GM18868 (cell line): Measurements from ENCODE around the gene PRR30.

Experiments
- ATAC-seq: cut with Tn5 transposase; IDR thresholded peaks from one replicate; pipeline ENCODE4 v1.9.1; 2021; ENCODE audit warnings: mild to moderate bottlenecking, moderate library complexity; ENCODE audit not compliant: unreplicated experiment

PRR30 gene

DNA sequence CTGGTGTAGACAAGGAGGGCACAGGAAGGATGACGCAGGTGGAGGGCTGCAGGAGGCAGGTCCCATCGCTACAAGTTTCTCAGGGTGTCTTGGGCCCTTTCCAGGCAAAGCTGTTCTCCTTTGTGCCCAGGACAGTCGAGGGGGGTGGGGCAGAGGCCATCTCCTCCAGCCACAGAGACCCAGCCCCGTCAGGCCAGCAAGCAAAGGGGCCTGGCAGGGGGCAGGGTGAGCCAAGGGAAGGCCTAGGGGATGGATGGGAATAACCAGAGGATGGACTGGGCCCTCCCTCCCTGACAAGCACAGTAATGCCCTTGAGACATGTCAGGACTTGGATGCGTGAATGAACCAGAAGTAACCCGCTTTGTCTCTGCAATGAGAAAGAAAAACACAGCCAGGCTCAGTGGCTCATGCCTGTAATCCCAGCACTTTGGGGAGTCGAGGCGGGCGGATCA is 15.9 kb upstream of the PRR30 start:
- no peak for ATAC-seq

DNA sequence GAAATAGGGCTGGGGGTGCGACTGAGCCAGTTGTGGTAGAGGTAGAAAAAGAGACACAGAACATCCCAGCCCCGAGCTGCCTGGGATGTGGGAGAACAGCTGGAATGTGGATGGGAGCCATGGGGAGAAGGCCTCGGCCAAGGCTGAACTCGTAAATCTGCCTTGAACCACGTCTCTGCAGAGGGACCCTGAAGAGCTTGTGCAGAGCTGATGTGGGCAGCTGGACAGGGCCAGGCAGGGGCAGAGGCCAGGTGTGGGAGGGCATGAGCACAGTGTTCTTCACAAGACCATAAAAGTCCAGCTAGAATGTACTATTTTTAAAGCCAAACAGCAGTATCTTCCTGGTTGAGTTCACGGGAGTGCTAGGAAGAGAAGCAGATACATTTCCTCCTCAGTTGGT is 15.3 kb upstream of the PRR30 start:
- ATAC-seq, result no peak

GRCh38 chr2:27152796-27153464 is 13.7 kb upstream of the PRR30 start:
- no peak for ATAC-seq

DNA sequence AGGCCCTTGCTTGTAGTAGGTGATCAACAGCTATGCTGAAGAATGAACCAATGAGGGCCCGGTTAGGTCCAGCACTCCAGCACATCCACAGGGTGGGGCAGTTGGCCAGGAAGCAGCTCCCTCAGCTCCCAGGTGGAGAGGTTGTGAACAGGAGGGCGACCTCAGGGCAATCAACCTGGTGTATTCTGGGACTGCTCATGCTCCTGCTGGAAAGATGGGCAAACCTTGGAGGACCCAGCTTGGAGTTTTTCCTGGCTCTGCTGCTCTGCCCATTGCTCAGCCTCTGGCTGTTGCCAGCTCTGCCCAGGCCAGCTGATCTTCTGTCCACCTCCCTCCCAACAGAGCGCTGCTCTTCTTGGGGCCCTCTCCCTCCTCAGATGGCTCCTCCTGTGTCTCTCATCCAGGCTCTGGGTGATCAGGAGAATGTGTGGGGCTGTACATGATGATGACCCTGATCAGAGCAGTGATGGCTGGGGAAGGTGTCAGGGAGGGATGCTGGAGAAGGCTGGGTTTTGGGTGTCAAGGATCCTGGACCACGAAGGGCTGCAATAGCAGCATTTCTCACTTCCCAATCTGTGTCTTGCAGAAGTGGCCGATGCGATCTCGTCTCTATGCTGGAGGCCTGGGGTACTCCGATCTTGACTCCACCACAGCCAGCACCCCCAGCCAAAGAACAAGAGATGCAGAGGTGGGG is 13.0 kb upstream of the PRR30 start:
- ATAC-seq, result no peak

DNA sequence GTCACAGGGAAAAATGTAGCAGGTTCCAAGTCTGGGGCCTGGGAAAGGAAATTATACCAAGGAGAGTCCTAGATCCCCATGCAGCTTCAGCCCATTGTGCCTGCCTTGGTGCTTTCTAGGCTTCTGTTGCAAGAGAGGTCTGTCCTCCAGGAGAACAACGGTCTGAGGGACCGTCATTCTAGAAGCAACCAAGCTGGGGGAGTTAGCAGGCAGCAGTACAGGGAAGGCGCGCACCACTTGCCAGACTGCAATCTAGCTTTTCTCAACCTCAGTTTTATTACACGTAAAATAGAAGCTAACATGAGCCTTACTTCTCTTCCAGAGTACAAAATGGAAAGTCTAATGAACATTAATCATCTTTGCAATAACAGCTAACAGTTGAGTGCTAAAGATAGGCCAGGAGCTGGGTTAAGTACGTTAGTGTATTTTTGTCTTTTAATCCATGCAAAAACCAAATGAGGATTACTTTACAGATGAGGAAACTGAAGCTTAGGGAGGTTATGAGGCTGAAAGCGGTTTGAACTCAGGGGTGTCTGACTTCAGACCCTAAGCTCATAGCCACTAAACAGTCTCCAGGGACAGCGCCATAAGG is 11.5 kb upstream of the PRR30 start:
- no peak for ATAC-seq

- ATAC-seq, result no peak
These were observed 10.6 kb upstream of the PRR30 start for GRCh38 chr2:27149570-27150405.

- ATAC-seq, result no peak
These were observed 9.7 kb upstream of the PRR30 start, which contains the start of gene TCF23 for GRCh38 chr2:27148801-27149439. Gene TCF23, plus strand, starts transcription at chr2:27149004. Its CDS starts 130 bp downstream, at chr2:27149134.

- no peak for ATAC-seq
These were observed 8.7 kb upstream of the PRR30 start for GRCh38 chr2:27147935-27148334.

DNA sequence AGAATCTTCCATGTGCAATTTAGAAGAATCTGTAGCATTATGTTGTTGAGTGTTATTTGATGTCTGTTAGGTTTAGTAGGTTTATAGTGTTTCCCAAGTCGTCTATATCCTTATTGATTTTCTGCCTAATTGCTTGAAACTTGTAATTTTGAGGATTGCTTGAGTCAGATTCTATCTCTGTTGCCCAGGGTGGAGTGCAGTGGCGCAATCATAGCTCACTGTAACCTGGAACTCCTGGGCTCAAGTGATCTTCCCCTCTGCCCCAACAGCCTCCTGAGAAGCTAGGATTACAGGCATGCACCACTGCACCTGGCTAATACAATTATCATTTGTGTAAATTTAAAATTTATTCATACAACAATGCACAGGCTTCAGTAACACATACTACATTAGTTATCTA is 6.5 kb upstream of the PRR30 start:
- no peak for ATAC-seq

- ATAC-seq, result no peak
These were observed 4.1 kb upstream of the PRR30 start for GRCh38 chr2:27143285-27143684.

DNA sequence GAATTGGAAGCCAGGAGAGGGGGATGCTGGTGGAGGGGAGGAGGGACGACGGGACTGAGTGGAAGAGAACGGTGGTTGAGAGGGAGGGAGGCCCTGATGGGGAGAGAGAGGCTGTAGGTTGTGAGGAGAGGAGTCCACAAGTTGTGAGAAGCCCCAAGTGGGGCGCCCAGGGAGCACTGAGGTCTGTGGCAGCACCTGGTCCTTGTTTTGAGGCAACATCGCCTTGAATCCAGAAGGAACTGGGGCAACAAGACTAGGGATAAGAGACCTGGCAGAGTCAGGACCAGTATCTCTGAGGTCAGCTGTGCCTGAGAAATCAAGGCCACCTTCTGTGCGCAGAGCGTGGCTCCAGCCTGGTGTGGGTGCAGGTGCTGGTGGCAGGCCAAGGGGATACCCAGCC is 1.1 kb downstream of the PRR30 start:
- ATAC-seq, result no peak

GRCh38 chr2:27137322-27137935 is 1.8 kb downstream of the PRR30 start:
- ATAC-seq, result no peak

GRCh38 chr2:27136751-27137150 is 2.5 kb downstream of the PRR30 start:
- ATAC-seq, result no peak

DNA sequence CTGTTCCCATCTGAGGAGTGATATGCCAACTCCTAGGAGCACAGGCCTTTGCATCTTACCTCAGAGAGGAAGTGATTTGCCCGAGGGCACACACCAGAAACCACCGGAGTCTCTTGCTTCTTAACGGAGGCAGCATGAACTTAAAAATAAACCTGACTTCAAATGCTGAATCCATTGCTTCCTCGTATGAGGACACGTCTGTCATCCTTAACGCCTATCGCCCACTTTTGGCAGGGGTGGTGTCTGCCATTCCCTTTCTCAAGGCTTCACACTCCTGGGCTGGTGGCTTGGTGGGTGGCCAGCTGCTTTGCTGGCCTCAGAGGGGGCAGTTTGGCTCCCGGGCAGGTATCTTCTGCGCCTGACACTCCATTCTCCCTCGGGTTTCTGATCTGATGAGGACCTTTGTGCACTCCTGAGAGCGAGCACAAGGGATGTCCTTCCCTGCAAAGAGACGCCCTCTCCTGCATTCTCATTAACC is 3.7 kb downstream of the PRR30 start:
- no peak for ATAC-seq

- ATAC-seq, result no peak
These were observed 4.3 kb downstream of the PRR30 start for GRCh38 chr2:27134781-27135477.

- ATAC-seq, result peak; percentile 85
These were observed 5.1 kb downstream of the PRR30 start, which contains the start of gene PREB for GRCh38 chr2:27133905-27134780. Gene PREB, minus strand, starts transcription at chr2:27134636. Its CDS starts 215 bp downstream, at chr2:27134421.

DNA sequence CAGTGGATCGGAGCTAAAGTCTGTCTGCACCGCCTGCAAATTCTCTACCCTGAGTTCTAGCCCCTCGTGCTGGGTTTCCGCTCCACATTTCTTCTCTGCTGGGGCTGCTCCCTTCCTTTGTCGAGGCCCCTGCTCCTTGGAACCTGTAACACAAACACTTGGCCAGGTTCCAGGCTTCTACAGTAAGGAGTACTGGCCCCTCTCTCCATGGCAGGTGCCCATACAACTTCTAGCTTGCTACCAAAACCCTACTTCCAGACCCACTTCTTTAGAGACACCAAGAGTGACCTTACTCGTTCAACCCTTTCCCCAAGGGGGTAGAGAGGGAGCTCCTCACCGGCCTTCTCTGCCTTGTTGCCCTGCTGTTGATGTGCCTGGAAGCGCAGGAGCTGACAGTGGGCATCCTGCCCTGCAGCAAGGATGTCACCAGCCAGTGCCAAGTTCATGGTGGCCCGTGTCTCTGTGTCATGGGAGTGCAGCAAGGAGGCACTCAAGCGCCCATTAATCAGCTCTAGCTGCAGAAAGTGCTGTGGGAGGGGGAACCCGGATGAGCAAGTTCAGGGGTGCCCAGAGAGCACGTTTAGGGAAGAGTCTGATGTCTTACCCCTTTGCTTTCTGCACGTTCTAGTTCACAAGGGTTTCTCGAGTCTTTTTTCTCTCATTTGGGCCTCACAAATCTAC is 5.9 kb downstream of the PRR30 start:
- no peak for ATAC-seq

- ATAC-seq, result no peak
These were observed 7.8 kb downstream of the PRR30 start for GRCh38 chr2:27131429-27131828.
